Measurements from ENCODE around the gene AUTS2. TPM values are rescaled to one million over a fixed set of nuclear protein-coding genes. Genes with fewer than 3 reads are reported as not detected.

Gene AUTS2
- total and polyA plus RNA-seq, 9 of the 15 experiments (the other 6 are each of a cell fraction or from before 2014, with no cell fraction given) = 0.58 TPM; not detected in 8

DNA sequence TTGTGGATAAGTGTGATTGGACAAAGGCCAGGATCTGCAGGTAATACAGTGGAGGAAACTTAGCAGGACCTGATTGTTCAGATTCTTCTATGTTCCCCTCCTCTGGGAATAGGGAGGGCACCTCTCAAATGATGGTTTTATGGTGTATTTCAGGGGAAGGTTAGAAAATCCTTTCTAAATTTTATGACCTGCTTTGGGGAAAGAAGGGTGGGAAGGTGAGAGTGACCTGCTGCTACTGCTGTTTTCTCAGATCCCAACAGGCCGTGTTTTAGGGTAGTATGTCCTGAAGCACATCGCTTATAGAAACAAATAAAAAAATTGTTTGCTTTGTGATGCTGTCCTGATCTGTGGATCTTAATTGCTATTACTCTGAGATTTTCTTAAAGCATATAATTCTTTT, 1129.6 kb downstream of the AUTS2 start:
- ATAC-seq (no peak), DNase-seq (ENCODE audit: extremely low read depth in 1 of 4, low spot score in 3 of 4) (no peak), FAIRE-seq (no peak)
- H3K4me1 ChIP-seq (replicated peaks in 1 of 2; ENCODE audit: control insufficient read depth in 2 of 2, insufficient read depth in 2 of 2, low read length in 2 of 2) = no peaks in the 10 kb centered on the region
- intact Hi-C loops (cut with micrococcal nuclease) (no loop called here), in situ Hi-C loops (cut with MboI) (no loop called here)
- H3K27me3 ChIP-seq (ENCODE audit: control insufficient read depth in 2 of 2, insufficient read depth in 2 of 2, low read length in 2 of 2) = peaks cover 5 to 12% of the 10 kb centered on the region in 2 experiments; a peak in 2 of 5 replicates
- no peak overlapping the region for H3K4me2 ChIP-seq (ENCODE audit: insufficient read depth, low read length)
- no peak overlapping the region for H2AFZ ChIP-seq (ENCODE audit: low read depth, low read length)
- H4K20me1 ChIP-seq (replicated peaks; ENCODE audit: control insufficient read depth, insufficient read depth, low read length) = 0 out of 2 replicates have a peak, but pooled peaks cover 4% of the 10 kb centered on the region
- no peaks in the 10 kb centered on the region for H3K79me2 ChIP-seq (ENCODE audit: control insufficient read depth, insufficient read depth, low read length)
- POLR2A ChIA-PET = no interaction called here
- CTCF ChIA-PET (ENCODE audit: low intra/inter-chr PET ratio) = no interaction called here
- H3K9me3 ChIP-seq (replicated peaks; ENCODE audit: control insufficient read depth, insufficient read depth, low read depth, low read length) = no peaks in the 10 kb centered on the region
- H3K36me3 ChIP-seq (ENCODE audit: control insufficient read depth, insufficient read depth, low read length) = no peaks in the 10 kb centered on the region
- no peaks in the 10 kb centered on the region for H3K9me1 ChIP-seq (ENCODE audit: control insufficient read depth, insufficient read depth, low read length)
- TF ChIP-seq, protein P1, sequence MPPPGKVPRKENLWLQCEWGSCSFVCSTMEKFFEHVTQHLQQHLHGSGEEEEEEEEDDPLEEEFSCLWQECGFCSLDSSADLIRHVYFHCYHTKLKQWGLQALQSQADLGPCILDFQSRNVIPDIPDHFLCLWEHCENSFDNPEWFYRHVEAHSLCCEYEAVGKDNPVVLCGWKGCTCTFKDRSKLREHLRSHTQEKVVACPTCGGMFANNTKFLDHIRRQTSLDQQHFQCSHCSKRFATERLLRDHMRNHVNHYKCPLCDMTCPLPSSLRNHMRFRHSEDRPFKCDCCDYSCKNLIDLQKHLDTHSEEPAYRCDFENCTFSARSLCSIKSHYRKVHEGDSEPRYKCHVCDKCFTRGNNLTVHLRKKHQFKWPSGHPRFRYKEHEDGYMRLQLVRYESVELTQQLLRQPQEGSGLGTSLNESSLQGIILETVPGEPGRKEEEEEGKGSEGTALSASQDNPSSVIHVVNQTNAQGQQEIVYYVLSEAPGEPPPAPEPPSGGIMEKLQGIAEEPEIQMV (tag; conservative IDR thresholded peaks at IDR 0.05; ENCODE audit: low read depth) = no peak
- no peak for TF ChIP-seq SIRT6 (IDR thresholded peaks at IDR 0.05; ENCODE audit: low read depth, low read length)
- no peak for TF ChIP-seq ZNF121 (CRISPR knock-in tag; conservative IDR thresholded peaks at IDR 0.05)
- no peak for TF ChIP-seq BMI1 (IDR thresholded peaks at IDR 0.05; ENCODE audit: low read length)
- no peak for TF ChIP-seq SRF (CRISPR knock-in tag; IDR thresholded peaks at IDR 0.05)
- no peak for TF ChIP-seq ZNF780A (CRISPR knock-in tag; IDR thresholded peaks at IDR 0.05)
- TF ChIP-seq ETV6 (IDR thresholded peaks at IDR 0.05; ENCODE audit: borderline replicate concordance in 1 of 2, low read depth in 2 of 2, low read length in 1 of 2) = no peak
- no peak for TF ChIP-seq ETV6 (CRISPR knock-in tag; IDR thresholded peaks at IDR 0.05; ENCODE audit: borderline replicate concordance)
- TF ChIP-seq YY1 (IDR thresholded peaks at IDR 0.05; ENCODE audit: borderline replicate concordance in 1 of 3, control insufficient read depth in 1 of 3, extremely low read depth in 1 of 3, insufficient read depth in 3 of 3, insufficient read length in 1 of 3, insufficient replicate concordance in 2 of 3, low read depth in 1 of 3, low read length in 2 of 3) = no peak
- no peak for TF ChIP-seq PTTG1 (tag; IDR thresholded peaks at IDR 0.05; ENCODE audit: low read depth)
- TF ChIP-seq, protein P2, sequence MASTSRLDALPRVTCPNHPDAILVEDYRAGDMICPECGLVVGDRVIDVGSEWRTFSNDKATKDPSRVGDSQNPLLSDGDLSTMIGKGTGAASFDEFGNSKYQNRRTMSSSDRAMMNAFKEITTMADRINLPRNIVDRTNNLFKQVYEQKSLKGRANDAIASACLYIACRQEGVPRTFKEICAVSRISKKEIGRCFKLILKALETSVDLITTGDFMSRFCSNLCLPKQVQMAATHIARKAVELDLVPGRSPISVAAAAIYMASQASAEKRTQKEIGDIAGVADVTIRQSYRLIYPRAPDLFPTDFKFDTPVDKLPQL (IDR thresholded peaks at IDR 0.05; ENCODE audit: extremely low read depth, insufficient read length) = no peak
- no peak for TF ChIP-seq SMC3 (conservative IDR thresholded peaks at IDR 0.05; ENCODE audit: insufficient read depth, low read depth, low read length)
- no peak for TF ChIP-seq ASH1L (IDR thresholded peaks at IDR 0.05; ENCODE audit: borderline replicate concordance, low read depth, partially characterized antibody)
- TF ChIP-seq, protein P3, sequence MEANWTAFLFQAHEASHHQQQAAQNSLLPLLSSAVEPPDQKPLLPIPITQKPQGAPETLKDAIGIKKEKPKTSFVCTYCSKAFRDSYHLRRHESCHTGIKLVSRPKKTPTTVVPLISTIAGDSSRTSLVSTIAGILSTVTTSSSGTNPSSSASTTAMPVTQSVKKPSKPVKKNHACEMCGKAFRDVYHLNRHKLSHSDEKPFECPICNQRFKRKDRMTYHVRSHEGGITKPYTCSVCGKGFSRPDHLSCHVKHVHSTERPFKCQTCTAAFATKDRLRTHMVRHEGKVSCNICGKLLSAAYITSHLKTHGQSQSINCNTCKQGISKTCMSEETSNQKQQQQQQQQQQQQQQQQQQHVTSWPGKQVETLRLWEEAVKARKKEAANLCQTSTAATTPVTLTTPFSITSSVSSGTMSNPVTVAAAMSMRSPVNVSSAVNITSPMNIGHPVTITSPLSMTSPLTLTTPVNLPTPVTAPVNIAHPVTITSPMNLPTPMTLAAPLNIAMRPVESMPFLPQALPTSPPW (CRISPR knock-in tag; IDR thresholded peaks at IDR 0.05) = no peak
- no peak overlapping the region for H3K4me3 ChIP-seq
- no peak overlapping the region for H3K9ac ChIP-seq (ENCODE audit: insufficient read depth in 1 of 2, low read depth in 2 of 2, low read length in 2 of 2)
- no TSS peak for BruUV-seq (replicated peaks)
- 0% methylated on average over 2 of the region's 2 CpGs for WGBS (ENCODE audit: insufficient coverage, low coverage, missing lambda C conversion rate)
- H3K27ac ChIP-seq (ENCODE audit: extremely low read depth, low read depth, low read length) = no peak overlapping the region
